ENCODE results near the gene UGT1A8.

UGT1A8 gene

GRCh38 chr2:233671290-233672161 is 54.1 kb downstream of the UGT1A8 start, which contains the start of gene UGT1A9:
TSS of gene UGT1A9 (plus strand) at chr2:233671898. CDS start at chr2:233671935, 37 bp downstream.
- Histone ChIP-seq H3K18ac (ENCODE audit: low read length) (no peak within 1 kb of the TSS), H3K4me3 (ENCODE audit: low read length) (no peak within 1 kb of the TSS), H2BK5ac (ENCODE audit: low read length) (no peak within 1 kb of the TSS), H3K79me1 (ENCODE audit: low read length) (no peaks in the 10 kb centered on the region), H4K5ac (ENCODE audit: low read length) (no peak within 1 kb of the TSS), H2BK120ac (ENCODE audit: low read depth, low read length) (no peak within 1 kb of the TSS), H3K27me3 (ENCODE audit: insufficient read depth, low read length, poor library complexity) (no peaks in the 10 kb centered on the region), H2BK15ac (replicated peaks; ENCODE audit: low read depth) (no peak within 1 kb of the TSS), H3K4ac (ENCODE audit: low read depth, low read length) (no peak within 1 kb of the TSS), H3K56ac (ENCODE audit: low read length) (no peak within 1 kb of the TSS), H3K23ac (ENCODE audit: low read length) (no peak within 1 kb of the TSS), H3K9ac (ENCODE audit: low read length) (no peak within 1 kb of the TSS), H3K27ac (ENCODE audit: low read depth, low read length) (no peak within 1 kb of the TSS), H3K36me3 (ENCODE audit: control insufficient read depth, insufficient read depth, low read length) (no peaks in the 10 kb centered on the region), H2AK5ac (ENCODE audit: low read length) (no peak within 1 kb of the TSS), H4K8ac (ENCODE audit: low read depth, low read length) (no peak within 1 kb of the TSS), H3K79me2 (ENCODE audit: control insufficient read depth, insufficient read depth, low read length) (no peaks in the 10 kb centered on the region), H3K4me2 (ENCODE audit: low read length) (no peak within 1 kb of the TSS), H3K4me1 (ENCODE audit: control insufficient read depth, low read depth, low read length) (no peaks in the 10 kb centered on the region)
- WGBS (ENCODE audit: extremely low coverage, insufficient coverage, low lambda C conversion rate) = no CpG with 5 or more reads among the region's 5 CpGs
- DNase-seq = no peak

- Histone ChIP-seq H3K56ac (ENCODE audit: low read length) (no peak overlapping the region), H2BK15ac (replicated peaks; ENCODE audit: low read depth) (no peak overlapping the region), H4K5ac (ENCODE audit: low read length) (no peak overlapping the region), H4K8ac (ENCODE audit: low read depth, low read length) (no peak overlapping the region), H2AK5ac (ENCODE audit: low read length) (no peak overlapping the region), H3K27ac (ENCODE audit: low read depth, low read length) (no peak overlapping the region), H3K9ac (ENCODE audit: low read length) (no peak overlapping the region), H3K4ac (ENCODE audit: low read depth, low read length) (no peak overlapping the region), H2BK5ac (ENCODE audit: low read length) (no peak overlapping the region), H2BK120ac (ENCODE audit: low read depth, low read length) (no peak overlapping the region), H3K27me3 (ENCODE audit: insufficient read depth, low read length, poor library complexity) (no peaks in the 10 kb centered on the region), H3K79me1 (ENCODE audit: low read length) (no peaks in the 10 kb centered on the region), H3K36me3 (ENCODE audit: control insufficient read depth, insufficient read depth, low read length) (no peaks in the 10 kb centered on the region), H3K4me2 (ENCODE audit: low read length) (no peak overlapping the region), H3K4me3 (ENCODE audit: low read length) (no peak overlapping the region), H3K4me1 (ENCODE audit: control insufficient read depth, low read depth, low read length) (no peaks in the 10 kb centered on the region), H3K23ac (ENCODE audit: low read length) (no peak overlapping the region), H3K79me2 (ENCODE audit: control insufficient read depth, insufficient read depth, low read length) (no peaks in the 10 kb centered on the region), H3K18ac (ENCODE audit: low read length) (no peak overlapping the region)
- WGBS (ENCODE audit: extremely low coverage, insufficient coverage, low lambda C conversion rate) = no CpG with 5 or more reads among the region's 3 CpGs
- DNase-seq = no peak
Measured at GRCh38 chr2:233672886-233673285, 55.5 kb downstream of the UGT1A8 start.

DNA sequence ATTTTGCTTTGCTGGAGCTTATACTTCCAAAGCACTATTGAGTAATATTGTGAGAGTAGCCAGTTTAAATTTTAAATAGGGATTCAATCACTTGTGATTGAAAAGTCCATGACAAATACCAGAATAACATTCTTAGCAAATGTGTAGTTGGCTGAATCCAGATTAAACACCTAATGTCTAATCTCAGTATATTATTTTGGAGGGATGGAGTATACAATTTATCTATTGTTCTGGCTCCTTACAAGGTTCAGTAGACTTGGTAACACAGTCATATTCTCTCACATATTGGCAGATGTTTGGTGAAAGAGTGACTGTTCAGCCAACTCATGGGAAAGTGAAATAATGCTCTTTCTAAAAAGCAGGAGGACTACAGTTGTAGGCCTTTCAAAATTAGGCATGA is 56.5 kb downstream of the UGT1A8 start:
- no peaks in the 10 kb centered on the region for H3K4me1 ChIP-seq (ENCODE audit: control insufficient read depth, low read depth, low read length)
- no peak for DNase-seq
- H3K56ac ChIP-seq (ENCODE audit: low read length) = no peak overlapping the region
- H4K5ac ChIP-seq (ENCODE audit: low read length) = no peak overlapping the region
- H3K36me3 ChIP-seq (ENCODE audit: control insufficient read depth, insufficient read depth, low read length) = no peaks in the 10 kb centered on the region
- no peak overlapping the region for H3K4me2 ChIP-seq (ENCODE audit: low read length)
- H4K8ac ChIP-seq (ENCODE audit: low read depth, low read length) = no peak overlapping the region
- H3K27ac ChIP-seq (ENCODE audit: low read depth, low read length) = no peak overlapping the region
- no peak overlapping the region for H2AK5ac ChIP-seq (ENCODE audit: low read length)
- no peaks in the 10 kb centered on the region for H3K79me1 ChIP-seq (ENCODE audit: low read length)
- H3K9ac ChIP-seq (ENCODE audit: low read length) = no peak overlapping the region
- H3K27me3 ChIP-seq (ENCODE audit: insufficient read depth, low read length, poor library complexity) = no peaks in the 10 kb centered on the region
- H3K4me3 ChIP-seq (ENCODE audit: low read length) = no peak overlapping the region
- H3K79me2 ChIP-seq (ENCODE audit: control insufficient read depth, insufficient read depth, low read length) = no peaks in the 10 kb centered on the region
- H2BK15ac ChIP-seq (replicated peaks; ENCODE audit: low read depth) = no peak overlapping the region
- H3K23ac ChIP-seq (ENCODE audit: low read length) = no peak overlapping the region
- no peak overlapping the region for H3K18ac ChIP-seq (ENCODE audit: low read length)
- no peak overlapping the region for H3K4ac ChIP-seq (ENCODE audit: low read depth, low read length)
- H2BK5ac ChIP-seq (ENCODE audit: low read length) = no peak overlapping the region
- H2BK120ac ChIP-seq (ENCODE audit: low read depth, low read length) = no peak overlapping the region

DNA sequence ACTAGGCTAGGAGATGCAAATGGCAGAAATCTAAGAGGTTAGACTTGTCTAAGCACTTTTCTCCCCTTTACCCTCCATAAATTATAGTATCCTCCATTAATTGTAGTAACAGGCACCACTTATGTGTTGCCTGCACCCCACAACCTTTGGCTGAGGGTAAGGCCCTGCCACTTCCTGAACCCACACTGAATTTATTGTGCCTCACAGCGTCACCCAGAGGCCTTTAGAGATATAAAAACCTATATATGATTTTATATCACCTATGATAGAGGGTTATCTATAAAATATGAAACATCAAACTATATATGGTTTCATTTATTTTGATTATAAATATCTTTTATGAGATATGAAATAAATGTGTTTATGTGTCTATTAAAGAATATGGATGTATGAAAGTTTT is 56.9 kb downstream of the UGT1A8 start:
- Histone ChIP-seq H3K23ac (ENCODE audit: low read length) (no peak overlapping the region), H2BK15ac (replicated peaks; ENCODE audit: low read depth) (no peak overlapping the region), H3K4me3 (ENCODE audit: low read length) (no peak overlapping the region), H2AK5ac (ENCODE audit: low read length) (no peak overlapping the region), H4K8ac (ENCODE audit: low read depth, low read length) (no peak overlapping the region), H3K18ac (ENCODE audit: low read length) (no peak overlapping the region), H3K4ac (ENCODE audit: low read depth, low read length) (no peak overlapping the region), H3K4me1 (ENCODE audit: control insufficient read depth, low read depth, low read length) (no peaks in the 10 kb centered on the region), H3K79me1 (ENCODE audit: low read length) (no peaks in the 10 kb centered on the region), H3K27me3 (ENCODE audit: insufficient read depth, low read length, poor library complexity) (no peaks in the 10 kb centered on the region), H3K79me2 (ENCODE audit: control insufficient read depth, insufficient read depth, low read length) (no peaks in the 10 kb centered on the region), H3K36me3 (ENCODE audit: control insufficient read depth, insufficient read depth, low read length) (no peaks in the 10 kb centered on the region), H4K5ac (ENCODE audit: low read length) (no peak overlapping the region), H3K9ac (ENCODE audit: low read length) (no peak overlapping the region), H2BK5ac (ENCODE audit: low read length) (no peak overlapping the region), H2BK120ac (ENCODE audit: low read depth, low read length) (no peak overlapping the region), H3K56ac (ENCODE audit: low read length) (no peak overlapping the region), H3K4me2 (ENCODE audit: low read length) (no peak overlapping the region), H3K27ac (ENCODE audit: low read depth, low read length) (no peak overlapping the region)
- WGBS (ENCODE audit: extremely low coverage, insufficient coverage, low lambda C conversion rate) = no CpG with 5 or more reads among the region's 1 CpG
- no peak for DNase-seq

GRCh38 chr2:233674995-233675394 is 57.6 kb downstream of the UGT1A8 start:
- Histone ChIP-seq H2BK15ac (replicated peaks; ENCODE audit: low read depth) (no peak overlapping the region), H2BK120ac (ENCODE audit: low read depth, low read length) (no peak overlapping the region), H3K27me3 (ENCODE audit: insufficient read depth, low read length, poor library complexity) (no peaks in the 10 kb centered on the region), H3K79me2 (ENCODE audit: control insufficient read depth, insufficient read depth, low read length) (no peaks in the 10 kb centered on the region), H3K23ac (ENCODE audit: low read length) (no peak overlapping the region), H3K36me3 (ENCODE audit: control insufficient read depth, insufficient read depth, low read length) (no peaks in the 10 kb centered on the region), H3K4me3 (ENCODE audit: low read length) (no peak overlapping the region), H3K56ac (ENCODE audit: low read length) (no peak overlapping the region), H3K4me2 (ENCODE audit: low read length) (no peak overlapping the region), H2AK5ac (ENCODE audit: low read length) (no peak overlapping the region), H3K18ac (ENCODE audit: low read length) (no peak overlapping the region), H3K79me1 (ENCODE audit: low read length) (no peaks in the 10 kb centered on the region), H4K5ac (ENCODE audit: low read length) (no peak overlapping the region), H3K4me1 (ENCODE audit: control insufficient read depth, low read depth, low read length) (no peaks in the 10 kb centered on the region), H3K27ac (ENCODE audit: low read depth, low read length) (no peak overlapping the region), H2BK5ac (ENCODE audit: low read length) (no peak overlapping the region), H3K4ac (ENCODE audit: low read depth, low read length) (no peak overlapping the region), H4K8ac (ENCODE audit: low read depth, low read length) (no peak overlapping the region), H3K9ac (ENCODE audit: low read length) (no peak overlapping the region)
- peak; percentile 8 for DNase-seq
- no CpG with 5 or more reads among the region's 4 CpGs for WGBS (ENCODE audit: extremely low coverage, insufficient coverage, low lambda C conversion rate)

- H3K4me2 ChIP-seq (ENCODE audit: low read length) = no peak overlapping the region
- no peak overlapping the region for H3K4ac ChIP-seq (ENCODE audit: low read depth, low read length)
- no peak overlapping the region for H3K9ac ChIP-seq (ENCODE audit: low read length)
Measured at GRCh38 chr2:233676046-233676445, 58.6 kb downstream of the UGT1A8 start.

More at GRCh38 chr2:233676046-233676445, 58.6 kb downstream of the UGT1A8 start:
- Histone ChIP-seq H2BK15ac (replicated peaks; ENCODE audit: low read depth) (no peak overlapping the region), H4K5ac (ENCODE audit: low read length) (no peak overlapping the region), H3K27ac (ENCODE audit: low read depth, low read length) (no peak overlapping the region), H3K4me1 (ENCODE audit: control insufficient read depth, low read depth, low read length) (no peaks in the 10 kb centered on the region), H3K4me3 (ENCODE audit: low read length) (no peak overlapping the region), H3K36me3 (ENCODE audit: control insufficient read depth, insufficient read depth, low read length) (no peaks in the 10 kb centered on the region), H3K79me1 (ENCODE audit: low read length) (no peaks in the 10 kb centered on the region), H3K79me2 (ENCODE audit: control insufficient read depth, insufficient read depth, low read length) (no peaks in the 10 kb centered on the region), H3K56ac (ENCODE audit: low read length) (no peak overlapping the region), H3K23ac (ENCODE audit: low read length) (no peak overlapping the region), H2BK120ac (ENCODE audit: low read depth, low read length) (no peak overlapping the region), H2BK5ac (ENCODE audit: low read length) (no peak overlapping the region), H4K8ac (ENCODE audit: low read depth, low read length) (no peak overlapping the region), H3K18ac (ENCODE audit: low read length) (no peak overlapping the region), H3K27me3 (ENCODE audit: insufficient read depth, low read length, poor library complexity) (no peaks in the 10 kb centered on the region), H2AK5ac (ENCODE audit: low read length) (no peak overlapping the region)
- WGBS (ENCODE audit: extremely low coverage, insufficient coverage, low lambda C conversion rate) = no CpG with 5 or more reads among the region's 2 CpGs
- DNase-seq = no peak
